ENCODE data around the gene STC2. TPM values are rescaled to one million over a fixed set of nuclear protein-coding genes. Genes with fewer than 3 reads are reported as not detected.

The STC2 gene
- total RNA-seq, 1 donor from 2014 or later = 12.2 TPM

GRCh38 chr5:173278172-173278571 is 50.0 kb downstream of the STC2 start:
- no peak for TF ChIP-seq CTCF (IDR thresholded peaks at IDR 0.05; ENCODE audit: unreplicated experiment)
- Mint-ChIP-seq H3K4me3 (ENCODE audit: low read depth) (no peak overlapping the region), H3K27ac (no peak overlapping the region), H3K4me1 (ENCODE audit: low read depth) (no peaks in the 10 kb centered on the region), H3K27me3 (peaks cover 36% of the 10 kb centered on the region), H3K36me3 (ENCODE audit: insufficient read depth) (no peaks in the 10 kb centered on the region), H3K9me3 (ENCODE audit: low read depth) (peaks cover 5% of the 10 kb centered on the region)
- no peak for DNase-seq (ENCODE audit: low spot score, unreplicated experiment)

GRCh38 chr5:173274771-173275170 is 53.4 kb downstream of the STC2 start:
- no peak for TF ChIP-seq CTCF (IDR thresholded peaks at IDR 0.05; ENCODE audit: unreplicated experiment)
- no peaks in the 10 kb centered on the region for H3K36me3 Mint-ChIP-seq (ENCODE audit: insufficient read depth)
- peaks cover 9% of the 10 kb centered on the region for H3K9me3 Mint-ChIP-seq (ENCODE audit: low read depth)
- peaks cover 15% of the 10 kb centered on the region for H3K27me3 Mint-ChIP-seq
- no peak for DNase-seq (ENCODE audit: low spot score, unreplicated experiment)
- no peak overlapping the region for H3K4me3 Mint-ChIP-seq (ENCODE audit: low read depth)
- H3K4me1 Mint-ChIP-seq (ENCODE audit: low read depth) = no peaks in the 10 kb centered on the region
- H3K27ac Mint-ChIP-seq = no peak overlapping the region

- peaks cover 16% of the 10 kb centered on the region for H3K27me3 Mint-ChIP-seq
- H3K4me1 Mint-ChIP-seq (ENCODE audit: low read depth) = no peaks in the 10 kb centered on the region
- DNase-seq (ENCODE audit: low spot score, unreplicated experiment) = no peak
- TF ChIP-seq CTCF (IDR thresholded peaks at IDR 0.05; ENCODE audit: unreplicated experiment) = no peak
- H3K4me3 Mint-ChIP-seq (ENCODE audit: low read depth) = no peak overlapping the region
- no peaks in the 10 kb centered on the region for H3K36me3 Mint-ChIP-seq (ENCODE audit: insufficient read depth)
- H3K27ac Mint-ChIP-seq = no peak overlapping the region
- peaks cover 9% of the 10 kb centered on the region for H3K9me3 Mint-ChIP-seq (ENCODE audit: low read depth)
Observed at GRCh38 chr5:173271419-173271818, 56.8 kb downstream of the STC2 start.

GRCh38 chr5:173268750-173269432 is 59.3 kb downstream of the STC2 start:
- no peak overlapping the region for H3K4me3 Mint-ChIP-seq (ENCODE audit: low read depth)
- peaks cover 1% of the 10 kb centered on the region for H3K4me1 Mint-ChIP-seq (ENCODE audit: low read depth)
- no peak overlapping the region for H3K27ac Mint-ChIP-seq
- DNase-seq (ENCODE audit: low spot score, unreplicated experiment) = no peak
- H3K9me3 Mint-ChIP-seq (ENCODE audit: low read depth) = peaks cover 4% of the 10 kb centered on the region
- H3K36me3 Mint-ChIP-seq (ENCODE audit: insufficient read depth) = no peaks in the 10 kb centered on the region
- H3K27me3 Mint-ChIP-seq = peaks cover 27% of the 10 kb centered on the region
- no peak for TF ChIP-seq CTCF (IDR thresholded peaks at IDR 0.05; ENCODE audit: unreplicated experiment)

- no peak for DNase-seq (ENCODE audit: low spot score, unreplicated experiment)
- peaks cover 39% of the 10 kb centered on the region for H3K27me3 Mint-ChIP-seq
- no peaks in the 10 kb centered on the region for H3K9me3 Mint-ChIP-seq (ENCODE audit: low read depth)
- H3K36me3 Mint-ChIP-seq (ENCODE audit: insufficient read depth) = no peaks in the 10 kb centered on the region
- no peak overlapping the region for H3K4me3 Mint-ChIP-seq (ENCODE audit: low read depth)
- TF ChIP-seq CTCF (IDR thresholded peaks at IDR 0.05; ENCODE audit: unreplicated experiment) = no peak
- no peak overlapping the region for H3K27ac Mint-ChIP-seq
- H3K4me1 Mint-ChIP-seq (ENCODE audit: low read depth) = peaks cover 1% of the 10 kb centered on the region
Observed at GRCh38 chr5:173265433-173265832, 62.8 kb downstream of the STC2 start.

Small RNA genes within 50 kb of the gene (microRNA-seq; reads per million reads assigned to microRNA genes)
- not detected for gene MIR8056 (ENCODE audit: borderline number of aligned reads, unreplicated experiment)

Other genes starting within 250 kb of the STC2 start
- 6.1 and 6.6 TPM in 2 replicates for gene BNIP1, start 183.9 kb downstream of the STC2 start, total RNA-seq
- 0.34 and 0.58 TPM in 2 replicates for gene NKX2-5, start 93.2 kb downstream of the STC2 start, total RNA-seq

All from progenitor cell of endocrine pancreas (in vitro differentiated cells).